PC-9 (cell line): ENCODE measurements around the gene C19orf44. TPM values are rescaled to one million over a fixed set of nuclear protein-coding genes. Genes with fewer than 3 reads are reported as not detected.

Experiments
- BruUV-seq: library from RNA; stranded (reverse); fragments of 400-500 nt; replicated peaks from 2 replicates; lab custom pipeline; 2021; lab: Mats Ljungman, UMichigan
- CTCF ChIA-PET: fragments of 300-600 bp; sonication (Branson Sonifier 250); formaldehyde crosslinking; loops from one replicate; lab custom pipeline; 2022; ENCODE audit warnings: antibody characterized with exemption; lab: Charles Lee
- POLR2A ChIA-PET: fragments of 300-600 bp; sonication (Branson Sonifier 250); formaldehyde crosslinking; loops from one replicate; lab custom pipeline; 2022; ENCODE audit warnings: antibody characterized with exemption; ENCODE audit not compliant: unreplicated experiment; lab: Charles Lee
- DNase-seq, 2 experiments: peaks; one replicate each; pipeline versions ENCODE4 v3.0.0 to v3.0.0-alpha.2; 2015 to 2022; ENCODE audit warnings: mixed read lengths in 1 of 2
- H2AFZ ChIP-seq: fragments of 200-600 bp; sonication (generic); 2 replicates; pipeline ENCODE4 v1.8.1; 2017; ENCODE audit warnings: antibody characterized with exemption
- H3F3A ChIP-seq: fragments of 200-600 bp; sonication (generic); 2 replicates; pipeline ENCODE4 v1.8.1; 2017; ENCODE audit warnings: antibody characterized with exemption, mild to moderate bottlenecking, low read depth; ENCODE audit not compliant: insufficient read depth
- H3K27ac ChIP-seq: fragments of 200-600 bp; sonication (generic); 2 replicates; pipeline ENCODE4 v1.6.1; 2016; ENCODE audit warnings: mixed run types
- H3K27me3 ChIP-seq: fragments of 200-600 bp; sonication (generic); 2 replicates; pipeline ENCODE4 v1.6.1; 2016; ENCODE audit warnings: low read depth, mixed run types; ENCODE audit not compliant: insufficient read depth
- H3K36me3 ChIP-seq: fragments of 200-600 bp; sonication (generic); 2 replicates; pipeline ENCODE4 v1.6.1; 2016; ENCODE audit warnings: low read depth, mixed run types
- H3K4me1 ChIP-seq: fragments of 200-600 bp; sonication (generic); replicated peaks from 2 replicates; pipeline ENCODE4 v1.6.1; 2016; ENCODE audit warnings: mixed run types; ENCODE audit not compliant: insufficient read depth
- H3K4me2 ChIP-seq: fragments of 200-600 bp; sonication (generic); 2 replicates; pipeline ENCODE4 v1.6.1; 2017; ENCODE audit warnings: mixed run types
- H3K4me3 ChIP-seq: fragments of 200-600 bp; sonication (generic); 2 replicates; pipeline ENCODE4 v1.6.1; 2016; ENCODE audit warnings: mixed run types
- H3K79me2 ChIP-seq: fragments of 200-600 bp; sonication (generic); 2 replicates; pipeline ENCODE4 v1.6.1; 2017; ENCODE audit warnings: low read depth, mixed run types
- H3K9me2 ChIP-seq: fragments of 200-600 bp; sonication (generic); 2 replicates; pipeline ENCODE4 v1.8.1; 2017; ENCODE audit warnings: mild to moderate bottlenecking; ENCODE audit not compliant: insufficient read depth
- H3K9me3 ChIP-seq: fragments of 200-600 bp; sonication (generic); 2 replicates; pipeline ENCODE4 v1.8.1; 2016; ENCODE audit warnings: low read depth; ENCODE audit not compliant: insufficient read depth
- H4K20me1 ChIP-seq: fragments of 200-600 bp; sonication (generic); 2 replicates; pipeline ENCODE4 v1.8.1; 2017; ENCODE audit not compliant: insufficient read depth
- EZH2 ChIP-seq: fragments of 200-600 bp; sonication (generic); IDR thresholded peaks from 2 replicates; pipeline ENCODE4 v1.8.0; 2017; ENCODE audit warnings: antibody characterized with exemption, low read depth
- intact Hi-C: fragments of 100-400 bp; cut with micrococcal nuclease; formaldehyde crosslinking; loops from one replicate; pipeline ENCODE4 v1.10.0; 2022; ENCODE audit not compliant: unreplicated experiment
- total RNA-seq: library from RNA; stranded (reverse); gene quantifications from 2 replicates; pipeline ENCODE4 v1.2.3, GENCODE V29; 2021
- TF ChIP-seq, protein P1 (sequence below): fragments of 200-600 bp; sonication (generic); conservative IDR thresholded peaks from 2 replicates; pipeline ENCODE4 v1.6.1; 2017; ENCODE audit warnings: mixed run types, antibody characterized with exemption, mild to moderate bottlenecking, moderate library complexity

Gene C19orf44
- total RNA-seq, 1 experiment from 2014 or later: 6.7 TPM

DNA sequence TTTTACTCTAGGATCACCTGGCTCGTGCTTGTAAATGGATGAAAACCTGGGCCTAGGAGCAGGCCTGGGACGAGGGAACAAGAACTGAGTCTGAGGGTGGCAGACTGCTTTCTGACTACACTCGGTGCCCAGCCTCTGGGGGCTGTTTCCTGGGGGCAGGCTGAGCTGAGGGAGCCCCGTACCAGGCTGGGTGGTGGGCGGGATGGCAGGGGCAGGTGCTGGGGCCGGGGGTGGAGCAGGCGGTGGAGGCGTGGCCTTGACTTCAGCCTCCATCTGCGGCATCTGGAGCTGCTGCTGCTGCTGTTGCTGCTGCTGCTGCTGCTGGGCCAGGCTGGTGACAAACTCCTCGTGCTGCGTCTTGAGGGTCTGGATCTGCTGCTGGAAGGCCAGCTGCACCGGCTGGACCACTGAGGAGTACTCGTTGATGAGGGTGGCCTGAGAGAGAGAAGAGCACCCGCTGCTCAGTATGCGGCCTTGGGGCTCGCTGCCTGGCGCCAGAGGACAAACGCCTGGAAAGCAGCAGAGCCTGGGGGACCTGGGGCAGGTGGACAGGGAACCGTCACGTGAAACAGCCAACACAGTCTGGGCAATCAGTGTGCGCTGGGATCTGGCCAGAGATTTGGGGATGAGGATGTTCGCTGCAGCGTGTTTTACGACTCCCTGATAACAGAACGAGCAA is 33.4 kb downstream of the C19orf44 start:
- Histone ChIP-seq H3K4me3 (no peak overlapping the region), H3F3A (peaks cover 22% of the 10 kb centered on the region; the same call in 1 of the 2 replicates), H3K9me2 (no peaks in the 10 kb centered on the region), H3K4me2 (no peak overlapping the region), H3K79me2 (peaks cover 3% of the 10 kb centered on the region; the same call in 1 of the 2 replicates), H4K20me1 (peaks cover 50% of the 10 kb centered on the region), H3K36me3 (peaks cover 44% of the 10 kb centered on the region), H2AFZ (no peak overlapping the region), H3K9me3 (no peaks in the 10 kb centered on the region), H3K27ac (no peak overlapping the region), H3K27me3 (no peaks in the 10 kb centered on the region), H3K4me1 (no peaks in the 10 kb centered on the region)
- DNase-seq: no peak
- POLR2A ChIA-PET: no interaction called here
- intact Hi-C loops: no loop called here
- BruUV-seq: no TSS peak
- no peak for TF ChIP-seq EZH2
- TF ChIP-seq, protein P1, sequence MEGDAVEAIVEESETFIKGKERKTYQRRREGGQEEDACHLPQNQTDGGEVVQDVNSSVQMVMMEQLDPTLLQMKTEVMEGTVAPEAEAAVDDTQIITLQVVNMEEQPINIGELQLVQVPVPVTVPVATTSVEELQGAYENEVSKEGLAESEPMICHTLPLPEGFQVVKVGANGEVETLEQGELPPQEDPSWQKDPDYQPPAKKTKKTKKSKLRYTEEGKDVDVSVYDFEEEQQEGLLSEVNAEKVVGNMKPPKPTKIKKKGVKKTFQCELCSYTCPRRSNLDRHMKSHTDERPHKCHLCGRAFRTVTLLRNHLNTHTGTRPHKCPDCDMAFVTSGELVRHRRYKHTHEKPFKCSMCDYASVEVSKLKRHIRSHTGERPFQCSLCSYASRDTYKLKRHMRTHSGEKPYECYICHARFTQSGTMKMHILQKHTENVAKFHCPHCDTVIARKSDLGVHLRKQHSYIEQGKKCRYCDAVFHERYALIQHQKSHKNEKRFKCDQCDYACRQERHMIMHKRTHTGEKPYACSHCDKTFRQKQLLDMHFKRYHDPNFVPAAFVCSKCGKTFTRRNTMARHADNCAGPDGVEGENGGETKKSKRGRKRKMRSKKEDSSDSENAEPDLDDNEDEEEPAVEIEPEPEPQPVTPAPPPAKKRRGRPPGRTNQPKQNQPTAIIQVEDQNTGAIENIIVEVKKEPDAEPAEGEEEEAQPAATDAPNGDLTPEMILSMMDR: no peak
- CTCF ChIA-PET: no interaction called here

DNA sequence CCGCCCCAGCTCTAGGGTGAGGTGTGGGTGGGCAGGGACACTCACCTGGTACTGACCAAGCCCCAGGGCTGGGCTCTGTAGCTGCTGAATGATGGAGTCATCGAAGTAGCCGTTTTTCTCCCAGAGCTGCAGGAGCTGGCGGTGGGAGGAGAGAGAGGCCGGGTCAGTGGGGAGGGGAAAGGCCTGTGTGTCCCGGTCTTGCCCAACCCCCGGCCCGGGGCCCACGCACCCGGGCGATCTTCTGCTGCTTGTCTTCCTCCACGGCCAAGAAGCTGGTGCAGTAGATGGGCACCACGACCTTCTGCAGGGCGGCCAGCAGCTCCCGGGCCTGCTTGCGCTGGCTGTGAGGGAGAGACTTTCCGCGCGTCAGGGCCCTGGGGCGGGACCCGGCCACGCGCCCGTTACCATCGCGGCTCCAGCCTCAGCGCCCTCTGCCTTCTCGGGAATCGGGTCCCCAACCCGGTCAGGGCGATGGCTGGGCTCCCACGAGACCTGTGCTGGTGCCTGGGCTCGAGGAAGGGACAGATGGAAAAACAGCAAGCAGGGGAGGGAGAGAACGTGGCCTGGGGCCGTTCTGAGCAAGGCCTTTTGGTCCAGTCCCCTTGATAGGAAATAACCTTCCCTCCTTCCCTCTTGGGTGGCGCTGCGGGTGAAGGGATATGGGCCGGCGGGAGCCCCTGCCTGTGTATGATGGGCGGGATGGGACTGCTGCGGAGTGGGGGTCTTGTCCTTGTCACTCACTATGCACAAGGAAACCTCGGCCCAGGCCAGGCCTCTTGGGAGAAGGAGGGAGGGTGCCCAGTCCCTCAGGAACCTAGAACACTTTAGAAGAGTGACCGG is 34.6 kb downstream of the C19orf44 start:
- peaks cover 10% of the 10 kb centered on the region for H3K79me2 ChIP-seq
- ChIA-PET POLR2A (no interaction called here), CTCF (no interaction called here)
- no peak for DNase-seq
- intact Hi-C loops: no loop called here
- TF ChIP-seq EZH2: no peak
- TF ChIP-seq, protein P1: no peak
- H3K27me3 ChIP-seq: no peaks in the 10 kb centered on the region
- no peak overlapping the region for H3K4me3 ChIP-seq
- H4K20me1 ChIP-seq: peaks cover 60% of the 10 kb centered on the region
- H3K4me1 ChIP-seq: no peaks in the 10 kb centered on the region
- peaks cover 22% of the 10 kb centered on the region; the same call in 1 of the 2 replicates for H3F3A ChIP-seq
- no peaks in the 10 kb centered on the region for H3K9me2 ChIP-seq
- H2AFZ ChIP-seq: no peak overlapping the region
- no peak overlapping the region for H3K27ac ChIP-seq
- H3K36me3 ChIP-seq: peaks cover 52% of the 10 kb centered on the region
- H3K4me2 ChIP-seq: no peak overlapping the region
- BruUV-seq: no TSS peak
- H3K9me3 ChIP-seq: no peaks in the 10 kb centered on the region

DNA sequence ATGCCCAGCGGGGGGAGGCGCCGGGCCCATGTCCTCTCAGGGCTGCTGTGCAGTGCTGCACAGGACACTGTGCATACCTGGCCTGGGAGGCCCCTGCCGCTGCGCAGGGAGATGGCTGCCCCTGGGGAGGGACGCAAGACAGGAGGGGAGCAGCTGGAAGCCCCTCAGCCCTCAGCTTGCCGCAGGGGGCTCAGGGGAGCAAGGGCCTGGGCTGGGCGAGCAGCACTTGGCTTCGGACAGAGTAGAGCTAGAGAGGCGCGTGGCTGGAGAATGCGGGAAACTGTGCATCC is 35.1 kb downstream of the C19orf44 start:
- Histone ChIP-seq H3K36me3 (peaks cover 57% of the 10 kb centered on the region), H3K27ac (no peak overlapping the region), H3K79me2 (peaks cover 16% of the 10 kb centered on the region), H3K4me2 (no peak overlapping the region), H3K4me1 (no peaks in the 10 kb centered on the region), H2AFZ (no peak overlapping the region), H3K9me2 (no peaks in the 10 kb centered on the region), H3K4me3 (no peak overlapping the region), H3K27me3 (no peaks in the 10 kb centered on the region), H4K20me1 (peaks cover 60% of the 10 kb centered on the region), H3F3A (peaks cover 22% of the 10 kb centered on the region; the same call in 1 of the 2 replicates), H3K9me3 (no peaks in the 10 kb centered on the region)
- POLR2A ChIA-PET: no interaction called here
- no peak for TF ChIP-seq EZH2
- TF ChIP-seq, protein P1: no peak
- intact Hi-C loops: no loop called here
- DNase-seq: no peak
- no TSS peak for BruUV-seq
- CTCF ChIA-PET: no interaction called here
